H9 (cell line): ENCODE results near the gene NUDT14. TPM values are rescaled to one million over a fixed set of nuclear protein-coding genes. Genes with fewer than 3 reads are reported as not detected.

Experiments
- DNase-seq: peaks from one replicate; pipeline ENCODE4 v3.0.0-alpha.2; 2017
- H2AFZ ChIP-seq: one replicate; pipeline ENCODE4 v1.6.1; 2013; ENCODE audit warnings: mild to moderate bottlenecking, low read length, control low read depth, moderate library complexity
- H2AK5ac ChIP-seq: 2 replicates; pipeline ENCODE4 v1.6.1; 2013; ENCODE audit warnings: low read length, control low read depth, mixed read lengths; ENCODE audit not compliant: insufficient read length
- H2BK120ac ChIP-seq: one replicate; pipeline ENCODE4 v1.6.1; 2013; ENCODE audit warnings: low read depth, mild to moderate bottlenecking, low read length, control low read depth, inconsistent platforms; ENCODE audit not compliant: poor library complexity, severe bottlenecking
- H2BK12ac ChIP-seq: 2 replicates; pipeline ENCODE4 v1.6.1; 2013; ENCODE audit warnings: low read length, control low read depth, mixed read lengths, low read depth; ENCODE audit not compliant: insufficient read length
- H2BK15ac ChIP-seq: 2 replicates; pipeline ENCODE4 v1.6.1; 2013; ENCODE audit warnings: low read depth, low read length, control low read depth
- H2BK20ac ChIP-seq: one replicate; pipeline ENCODE4 v1.6.1; 2013; ENCODE audit warnings: low read depth, mild to moderate bottlenecking, low read length, control low read depth, inconsistent platforms; ENCODE audit not compliant: poor library complexity, severe bottlenecking
- H2BK5ac ChIP-seq: 2 replicates; pipeline ENCODE4 v1.6.1; 2013; ENCODE audit warnings: low read length, control low read depth, mixed read lengths; ENCODE audit not compliant: insufficient read length
- H3K14ac ChIP-seq: 2 replicates; pipeline ENCODE4 v1.6.1; 2013; ENCODE audit warnings: low read length, control low read depth; ENCODE audit not compliant: insufficient read depth
- H3K18ac ChIP-seq: 2 replicates; pipeline ENCODE4 v1.6.1; 2013; ENCODE audit warnings: low read depth, mild to moderate bottlenecking, mixed read lengths, low read length, control low read depth; ENCODE audit not compliant: insufficient read length
- H3K23ac ChIP-seq: 2 replicates; pipeline ENCODE4 v1.6.1; 2013; ENCODE audit warnings: low read length, control low read depth, mixed read lengths, low read depth; ENCODE audit not compliant: insufficient read length
- H3K23me2 ChIP-seq: 2 replicates; pipeline ENCODE4 v1.6.1; 2013; ENCODE audit warnings: low read depth, mild to moderate bottlenecking, mixed read lengths, low read length, control low read depth; ENCODE audit not compliant: insufficient read length, poor library complexity, severe bottlenecking
- H3K27ac ChIP-seq: 2 replicates; pipeline ENCODE4 v1.5.1; 2013; ENCODE audit warnings: low read length, control low read depth, mixed read lengths, low read depth; ENCODE audit not compliant: insufficient read length
- H3K27me3 ChIP-seq: 2 replicates; pipeline ENCODE4 v1.6.1; 2013; ENCODE audit warnings: low read length, control low read depth, inconsistent platforms; ENCODE audit not compliant: insufficient read depth
- H3K4ac ChIP-seq: 2 replicates; pipeline ENCODE4 v1.6.1; 2013; ENCODE audit warnings: low read depth, mild to moderate bottlenecking, control low read depth, inconsistent platforms, low read length, moderate library complexity
- H3K4me1 ChIP-seq: 2 replicates; pipeline ENCODE4 v1.6.1; 2013; ENCODE audit warnings: low read length, control low read depth, inconsistent platforms; ENCODE audit not compliant: insufficient read depth
- H3K4me2 ChIP-seq: 2 replicates; pipeline ENCODE4 v1.6.1; 2013; ENCODE audit warnings: low read length, control low read depth, mixed read lengths; ENCODE audit not compliant: insufficient read length, insufficient read depth
- H3K56ac ChIP-seq: 2 replicates; pipeline ENCODE4 v1.6.1; 2013; ENCODE audit warnings: low read depth, mild to moderate bottlenecking, mixed read lengths, low read length, control low read depth; ENCODE audit not compliant: insufficient read length
- H3K79me1 ChIP-seq: 2 replicates; pipeline ENCODE4 v1.6.1; 2013; ENCODE audit warnings: low read depth, mild to moderate bottlenecking, moderate library complexity, low read length, control low read depth, inconsistent platforms; ENCODE audit not compliant: insufficient read depth, poor library complexity, severe bottlenecking
- H3K79me2 ChIP-seq: 2 replicates; pipeline ENCODE4 v1.6.1; 2013; ENCODE audit warnings: low read length, control low read depth, inconsistent platforms; ENCODE audit not compliant: insufficient read depth
- H3K9ac ChIP-seq: 2 replicates; pipeline ENCODE4 v1.6.1; 2013; ENCODE audit warnings: low read length, control low read depth, mixed read lengths; ENCODE audit not compliant: insufficient read length; ENCODE audit errors: extremely low read depth
- H3K9me3 ChIP-seq: one replicate; pipeline ENCODE4 v1.6.1; 2013; ENCODE audit warnings: low read depth, low read length, inconsistent platforms; ENCODE audit not compliant: control insufficient read depth
- H3T11ph ChIP-seq: one replicate; pipeline ENCODE4 v1.6.1; 2013; ENCODE audit warnings: mild to moderate bottlenecking, low read length, control low read depth, inconsistent platforms
- H4K20me1 ChIP-seq: one replicate; pipeline ENCODE4 v1.6.1; 2013; ENCODE audit not compliant: control insufficient read depth, insufficient read length, insufficient read depth
- H4K5ac ChIP-seq: 2 replicates; pipeline ENCODE4 v1.6.1; 2013; ENCODE audit warnings: low read depth, mild to moderate bottlenecking, mixed read lengths, low read length, control low read depth; ENCODE audit not compliant: insufficient read length
- H4K8ac ChIP-seq: replicated peaks from 2 replicates; pipeline ENCODE4 v1.6.1; 2013; ENCODE audit warnings: low read length, control low read depth, mixed read lengths, low read depth; ENCODE audit not compliant: insufficient read length
- H4K91ac ChIP-seq: 2 replicates; pipeline ENCODE4 v1.6.1; 2013; ENCODE audit warnings: low read depth, mild to moderate bottlenecking, moderate library complexity, mixed read lengths, low read length, control low read depth; ENCODE audit not compliant: insufficient read length
- H3K27ac Mint-ChIP-seq, 3 experiments: 2 replicates in 2 of 3; 3 replicates in 1 of 3; pipeline ENCODE4 v1.8.0; 2020 to 2021; ENCODE audit warnings: mixed read lengths in 3 of 3, mild to moderate bottlenecking in 1 of 3, moderate library complexity in 1 of 3
- H3K27me3 Mint-ChIP-seq: 2 replicates; pipeline ENCODE4 v1.8.0; 2021; ENCODE audit warnings: low read depth, mild to moderate bottlenecking, moderate library complexity, mixed read lengths
- H3K36me3 Mint-ChIP-seq, 3 experiments: 2 replicates in 2 of 3; 3 replicates in 1 of 3; pipeline ENCODE4 v1.8.0; 2020 to 2021; ENCODE audit warnings: low read depth in 3 of 3, mixed read lengths in 3 of 3; ENCODE audit not compliant: insufficient read depth in 1 of 3
- H3K4me1 Mint-ChIP-seq, 2 experiments: 2 replicates each; pipeline ENCODE4 v1.8.0; 2020; ENCODE audit warnings: mixed read lengths in 2 of 2
- H3K4me3 Mint-ChIP-seq, 2 experiments: 2 replicates in 1 of 2; 3 replicates in 1 of 2; pipeline ENCODE4 v1.8.0; 2020 to 2021; ENCODE audit warnings: mild to moderate bottlenecking in 2 of 2, mixed read lengths in 2 of 2, moderate library complexity in 1 of 2
- H3K9me3 Mint-ChIP-seq, 2 experiments: 2 replicates in 1 of 2; 3 replicates in 1 of 2; pipeline ENCODE4 v1.8.0; 2020; ENCODE audit warnings: mild to moderate bottlenecking in 2 of 2, mixed read lengths in 2 of 2, moderate library complexity in 1 of 2
- WGBS: extraction: QIAGEN DNeasy Blood & Tissue Kit; methylation state at CpG from one replicate; pipeline ENCODE4 v1.1.7; 2013; ENCODE audit warnings: missing lambda C conversion rate, low lambda C conversion rate, mixed read lengths; ENCODE audit not compliant: insufficient read length; ENCODE audit errors: extremely low coverage; 5-methylcytosine and 5-hydroxymethylcytosine counted together
- total RNA-seq: library from RNA; stranded (reverse); gene quantifications from 2 replicates; pipeline ENCODE4 v1.2.1, GENCODE V29; 2021
- TF ChIP-seq, protein P1 (sequence below): fragments of 200-600 bp; sonication (generic); conservative IDR thresholded peaks from 3 replicates; pipeline ENCODE4 v1.8.0; 2021; ENCODE audit warnings: antibody characterized with exemption, mild to moderate bottlenecking

Gene NUDT14
- total RNA-seq, 1 experiment from 2014 or later: 41.1 TPM

DNA sequence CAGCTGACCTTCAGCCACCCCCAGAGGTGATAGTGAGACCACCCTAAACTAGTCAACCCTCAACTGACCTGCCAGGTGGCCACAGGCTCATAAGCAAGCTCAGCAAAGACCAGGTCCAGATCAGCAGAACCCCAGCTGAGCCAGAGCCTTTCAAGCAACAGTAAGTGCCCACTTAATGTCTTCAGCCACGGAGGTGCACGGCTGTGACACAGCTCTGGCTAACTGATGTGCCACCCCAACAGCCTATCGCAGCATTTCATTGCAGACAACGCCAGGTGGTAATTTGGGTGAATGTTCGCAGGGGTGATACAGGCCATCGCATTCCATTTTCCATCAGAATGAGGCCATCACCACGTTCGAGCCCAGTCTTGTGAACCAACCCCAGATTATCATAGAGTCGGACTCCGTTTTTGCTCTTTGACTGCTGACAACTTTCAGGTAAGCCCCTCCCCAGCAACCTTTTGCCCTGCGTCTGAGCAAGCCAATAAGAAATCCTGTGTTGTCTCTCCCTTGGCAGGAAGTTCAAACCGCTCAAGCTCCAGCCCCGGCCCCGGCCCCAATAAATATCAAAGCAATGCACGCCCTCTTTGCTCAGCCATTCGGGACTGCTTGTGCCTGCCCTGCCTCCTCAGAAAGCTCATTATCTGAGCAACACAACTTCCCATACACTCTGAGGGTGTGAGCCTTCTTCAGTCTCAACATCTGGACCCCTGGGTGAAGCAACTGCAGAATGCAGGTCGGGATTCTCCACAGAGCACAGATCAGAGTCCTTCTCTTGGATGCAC is 56.9 kb downstream of the NUDT14 start:
- Histone ChIP-seq H3K23me2 (no peaks in the 10 kb centered on the region), H3K9ac (no peak overlapping the region), H3T11ph (no peak overlapping the region), H2BK120ac (no peak overlapping the region), H3K56ac (no peak overlapping the region), H3K9me3 (peaks cover 16% of the 10 kb centered on the region), H2AK5ac (no peak overlapping the region), H4K5ac (no peak overlapping the region), H3K4ac (no peak overlapping the region), H4K8ac (no peak overlapping the region), H2BK5ac (no peak overlapping the region), H4K91ac (no peak overlapping the region), H3K79me1 (no peaks in the 10 kb centered on the region), H3K4me2 (no peak overlapping the region), H2AFZ (no peak overlapping the region), H2BK20ac (no peak overlapping the region), H3K27ac (no peak overlapping the region), H2BK15ac (no peak overlapping the region), H3K18ac (no peak overlapping the region), H2BK12ac (no peak overlapping the region), H4K20me1 (no peaks in the 10 kb centered on the region), H3K14ac (no peak overlapping the region), H3K4me1 (no peaks in the 10 kb centered on the region), H3K27me3 (no peaks in the 10 kb centered on the region), H3K23ac (no peak overlapping the region), H3K79me2 (no peaks in the 10 kb centered on the region)
- TF ChIP-seq, protein P1, sequence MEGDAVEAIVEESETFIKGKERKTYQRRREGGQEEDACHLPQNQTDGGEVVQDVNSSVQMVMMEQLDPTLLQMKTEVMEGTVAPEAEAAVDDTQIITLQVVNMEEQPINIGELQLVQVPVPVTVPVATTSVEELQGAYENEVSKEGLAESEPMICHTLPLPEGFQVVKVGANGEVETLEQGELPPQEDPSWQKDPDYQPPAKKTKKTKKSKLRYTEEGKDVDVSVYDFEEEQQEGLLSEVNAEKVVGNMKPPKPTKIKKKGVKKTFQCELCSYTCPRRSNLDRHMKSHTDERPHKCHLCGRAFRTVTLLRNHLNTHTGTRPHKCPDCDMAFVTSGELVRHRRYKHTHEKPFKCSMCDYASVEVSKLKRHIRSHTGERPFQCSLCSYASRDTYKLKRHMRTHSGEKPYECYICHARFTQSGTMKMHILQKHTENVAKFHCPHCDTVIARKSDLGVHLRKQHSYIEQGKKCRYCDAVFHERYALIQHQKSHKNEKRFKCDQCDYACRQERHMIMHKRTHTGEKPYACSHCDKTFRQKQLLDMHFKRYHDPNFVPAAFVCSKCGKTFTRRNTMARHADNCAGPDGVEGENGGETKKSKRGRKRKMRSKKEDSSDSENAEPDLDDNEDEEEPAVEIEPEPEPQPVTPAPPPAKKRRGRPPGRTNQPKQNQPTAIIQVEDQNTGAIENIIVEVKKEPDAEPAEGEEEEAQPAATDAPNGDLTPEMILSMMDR: no peak
- H3K36me3 Mint-ChIP-seq: peaks cover 0 to 6% (median 0%) of the 10 kb centered on the region in 3 experiments; a peak in 3 of 7 replicates
- no peak for DNase-seq
- peaks cover 64% of the 10 kb centered on the region for H3K27me3 Mint-ChIP-seq
- WGBS: no CpG with 5 or more reads among the region's 17 CpGs
- no peak overlapping the region for H3K4me3 Mint-ChIP-seq
- H3K4me1 Mint-ChIP-seq: peaks cover 0 to 10% of the 10 kb centered on the region in 2 experiments; a peak in 2 of 4 replicates
- peaks cover 19 to 21% of the 10 kb centered on the region in 2 experiments for H3K9me3 Mint-ChIP-seq
- H3K27ac Mint-ChIP-seq: peak overlapping the region in 1 of 3 experiments; percentile 64; a peak in 2 of 7 replicates
